Dermis blood vessel endothelial cell (primary cell): ENCODE measurements around the gene FCHO2. TPM values are rescaled to one million over a fixed set of nuclear protein-coding genes. Genes with fewer than 3 reads are reported as not detected.

ENCODE experiments used
- DNase-seq: peaks from one replicate; pipeline ENCODE4 v3.0.0; 2010
- total RNA-seq: library from RNA; depleted of rRNA; stranded (reverse); fragments of >200 nt; gene quantifications from 2 replicates; pipeline ENCODE4 v1.2.3, GENCODE V29; 2014

The FCHO2 gene
- total RNA-seq, 1 donor from 2014 or later = 26.2 TPM

DNA sequence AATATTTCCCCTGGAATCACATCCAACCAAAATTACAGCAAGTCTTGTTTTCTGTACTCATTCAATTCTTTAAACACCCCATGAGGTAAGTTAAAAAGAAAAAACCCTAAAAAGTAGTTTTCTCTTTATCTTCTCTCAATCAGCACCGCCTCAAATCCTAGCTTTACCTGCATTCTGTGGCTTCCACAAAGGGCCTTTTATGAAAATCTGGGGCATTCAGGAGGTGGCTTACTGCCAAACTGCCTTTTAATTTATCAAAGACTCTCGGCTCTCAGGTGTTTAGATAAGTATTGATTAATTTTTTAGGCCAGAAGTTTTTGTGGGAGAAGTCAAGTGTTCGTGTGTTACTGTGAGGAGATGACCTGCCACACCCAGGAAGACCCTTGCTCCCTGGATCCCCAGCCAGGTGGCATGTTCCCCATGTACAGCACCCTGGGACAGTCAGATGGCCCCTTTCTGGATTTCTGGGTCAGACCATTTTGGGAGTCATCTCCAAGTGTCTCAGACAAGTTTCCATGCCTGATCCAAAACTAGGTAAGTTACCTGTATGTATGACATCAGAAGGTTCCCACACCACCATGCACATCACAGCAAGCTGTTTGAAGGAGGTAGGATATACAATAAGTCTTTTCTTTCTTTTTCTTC, 158.3 kb downstream of the FCHO2 start:
- no peak for DNase-seq

DNA sequence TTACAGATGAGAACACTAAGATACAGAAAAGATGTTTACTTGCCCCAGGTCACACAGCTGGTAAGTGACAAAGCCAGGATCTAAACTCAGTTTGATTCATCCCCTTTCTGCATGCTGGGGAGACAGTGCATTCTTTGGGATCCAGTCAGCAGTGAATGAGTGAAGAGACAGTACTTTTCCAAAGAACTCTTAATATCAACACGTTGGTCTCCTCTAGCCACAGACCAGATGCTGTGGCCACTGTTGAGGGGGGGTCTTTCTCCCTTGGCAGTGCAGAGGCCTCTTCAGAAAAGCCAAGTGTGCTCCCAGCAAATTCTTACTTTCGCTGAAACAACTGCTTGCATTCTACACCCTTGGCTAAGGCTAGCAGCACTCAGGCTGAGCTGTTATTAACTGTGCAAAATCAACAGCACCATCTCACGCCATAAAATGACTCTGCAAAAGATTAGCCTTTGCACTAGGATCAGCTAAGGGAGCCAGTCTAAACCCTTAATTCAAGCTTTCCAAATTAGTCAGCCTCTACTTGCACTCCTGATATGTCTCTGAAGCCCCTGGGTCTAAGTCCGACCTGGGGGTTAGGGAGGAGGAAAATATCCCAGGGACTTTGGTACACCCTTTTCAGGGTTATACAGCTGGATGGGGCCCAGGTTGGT, 159.7 kb downstream of the FCHO2 start:
- no peak for DNase-seq

DNA sequence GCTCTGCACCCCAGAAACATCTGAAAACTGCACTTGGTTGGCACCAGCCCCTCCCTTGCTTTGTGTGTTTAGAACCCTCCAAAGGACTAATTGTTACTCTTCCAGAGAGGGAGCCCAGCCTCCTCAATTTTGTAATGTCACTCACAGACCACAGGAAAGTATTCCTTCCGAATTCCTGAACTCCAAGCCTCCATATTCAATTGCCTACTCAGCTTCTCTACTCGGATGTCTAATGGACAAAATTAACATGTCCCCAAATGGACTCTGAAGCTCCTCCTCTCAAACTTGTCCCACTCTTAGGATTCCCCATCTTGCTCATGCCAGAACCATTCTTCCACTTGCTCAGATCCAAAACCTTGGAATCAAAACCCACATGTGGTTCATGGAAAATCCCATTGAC, 160.7 kb downstream of the FCHO2 start:
- DNase-seq = no peak

DNA sequence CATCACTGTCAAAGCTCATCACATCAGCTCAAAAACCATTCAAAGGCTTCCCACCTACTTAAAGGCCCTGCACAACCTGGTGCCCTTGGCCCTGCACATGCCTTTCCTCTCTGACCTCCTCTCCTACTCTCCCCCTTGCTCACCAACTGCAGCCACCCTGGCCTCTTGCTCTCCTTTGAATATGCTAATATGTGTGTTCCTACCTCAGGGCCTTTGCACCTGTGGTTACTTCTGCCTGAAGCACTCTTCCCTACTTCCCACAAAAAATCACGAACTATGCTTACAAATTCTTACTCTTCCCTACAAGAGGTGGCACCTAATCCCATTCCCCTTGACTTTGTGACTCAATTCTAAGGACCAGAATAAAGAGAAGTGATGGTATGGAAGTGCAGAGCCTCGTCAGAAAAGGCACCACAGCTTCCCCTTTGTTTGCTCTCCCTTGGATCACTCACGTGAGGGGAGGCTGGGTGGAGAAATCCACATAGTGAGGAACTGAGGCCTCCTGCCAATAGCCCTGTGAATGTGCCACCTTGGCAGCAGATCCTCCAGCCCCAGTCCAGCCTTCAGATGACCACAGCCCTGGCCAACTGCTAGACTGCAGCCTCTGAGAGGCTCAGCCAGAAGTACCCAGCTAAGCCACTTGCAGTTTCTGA, 161.4 kb downstream of the FCHO2 start:
- DNase-seq = no peak

DNA sequence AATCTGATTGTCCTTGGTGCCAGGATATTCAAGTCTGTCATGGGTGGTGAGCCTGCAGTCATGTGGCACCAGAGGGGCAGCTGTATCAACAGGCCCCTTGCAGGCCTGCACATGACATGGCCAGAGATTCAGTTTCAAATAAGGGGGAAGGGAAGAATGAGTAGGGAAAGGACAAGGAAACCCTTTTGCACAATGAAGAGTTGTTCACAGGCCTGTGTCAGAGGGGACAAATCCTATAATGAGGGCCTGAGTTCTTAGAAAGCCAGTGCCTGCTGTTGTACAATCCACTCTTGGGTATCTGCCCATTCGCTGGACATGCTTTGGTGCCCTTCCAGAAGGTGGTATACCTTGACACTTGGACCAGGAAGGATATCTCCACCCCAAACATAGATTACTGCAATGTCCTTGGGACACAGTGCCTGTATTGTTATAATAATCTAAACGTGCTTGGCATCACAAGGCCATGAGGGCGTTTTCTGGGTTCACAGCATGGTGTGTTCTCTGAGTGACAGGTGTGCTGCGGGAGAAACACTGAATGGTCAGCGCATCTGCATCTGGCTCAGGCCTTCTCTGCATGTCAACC, 162.6 kb downstream of the FCHO2 start:
- DNase-seq = no peak

DNA sequence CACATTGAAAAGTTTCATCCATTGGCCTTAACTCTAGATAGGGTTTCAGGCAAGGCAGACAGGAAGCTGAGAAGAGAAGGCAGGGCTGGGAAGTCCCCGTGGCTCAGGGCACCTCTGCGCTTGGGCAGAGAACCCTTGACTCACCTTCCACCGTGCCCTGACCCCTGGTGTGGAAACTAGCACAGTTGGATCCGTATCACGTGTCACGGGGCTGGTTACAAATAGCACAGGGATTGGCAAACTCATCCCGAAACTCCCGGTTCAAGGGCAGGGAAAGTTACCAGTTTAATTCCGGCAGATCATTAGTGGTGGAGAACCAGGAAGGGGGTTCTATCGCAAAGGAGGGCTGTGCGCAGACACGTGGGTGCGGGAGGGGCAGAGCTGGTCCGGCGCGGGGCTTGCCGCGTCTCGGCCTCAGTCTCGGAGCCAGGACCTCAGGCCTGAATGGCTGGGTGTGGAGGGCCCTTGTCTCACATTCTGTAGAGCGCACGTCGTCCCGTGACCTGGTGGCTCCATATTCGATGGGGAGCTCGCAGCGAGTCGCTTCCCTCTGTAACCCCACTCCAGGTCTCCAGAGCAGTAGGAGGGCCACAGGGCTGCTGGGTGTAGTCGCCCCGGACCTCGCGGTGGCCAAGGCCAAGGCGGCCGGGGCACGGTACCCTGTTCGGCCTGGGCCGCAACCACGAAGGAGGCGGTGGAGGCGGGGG, 163.8 kb downstream of the FCHO2 start:
- peak; percentile 12 for DNase-seq

DNA sequence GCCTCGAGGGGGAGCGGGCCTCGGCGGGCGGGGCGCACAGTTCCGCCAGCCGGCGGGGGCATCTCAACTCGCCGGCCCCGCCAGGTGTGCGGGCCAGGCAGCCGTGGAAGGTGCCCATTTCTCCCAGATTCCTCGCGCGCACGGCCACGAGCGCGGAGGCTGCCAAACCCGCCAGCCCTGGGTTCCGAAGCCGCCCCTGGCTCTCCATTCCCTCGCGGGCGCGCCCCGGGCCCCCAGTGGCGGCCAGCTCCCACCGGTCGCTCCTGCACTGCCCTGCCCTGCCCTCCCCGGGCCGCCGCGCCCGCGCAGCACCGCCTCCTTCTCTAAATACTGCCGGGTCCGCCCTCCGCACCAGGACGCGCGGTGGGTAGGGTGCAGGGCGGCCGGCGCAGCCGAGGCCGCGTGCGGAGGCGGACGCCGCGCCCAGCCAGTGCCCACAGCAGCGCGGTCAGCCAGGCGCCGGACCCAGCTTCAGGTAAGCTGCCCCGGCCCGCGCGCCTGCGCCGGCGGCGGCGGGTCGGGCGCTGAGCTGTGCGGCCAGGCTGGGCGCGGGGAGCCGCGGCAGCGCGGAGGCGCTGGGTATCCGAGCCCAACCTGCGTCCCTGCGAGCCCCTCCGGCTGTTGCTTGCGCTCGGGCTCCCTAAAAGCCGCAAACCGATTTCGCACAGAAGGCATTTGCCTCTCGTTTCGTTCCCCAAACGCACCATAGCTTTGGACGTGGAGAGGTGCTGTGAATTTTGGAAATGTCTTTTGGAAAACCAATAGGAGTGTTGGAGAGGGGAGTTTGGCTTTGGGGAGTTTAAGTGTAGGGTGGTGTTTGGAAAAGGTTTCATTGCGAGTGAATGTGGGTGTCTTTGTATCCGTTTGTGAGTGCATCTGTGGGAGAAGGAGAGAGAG, 164.6 kb downstream of the FCHO2 start, which contains the start of gene TMEM171:
TSS of gene TMEM171 (plus strand) at position 354 of the 897 bp plus-strand sequence. CDS start 2,799 bp downstream, outside the sequence.
- DNase-seq = peak; percentile 57

DNA sequence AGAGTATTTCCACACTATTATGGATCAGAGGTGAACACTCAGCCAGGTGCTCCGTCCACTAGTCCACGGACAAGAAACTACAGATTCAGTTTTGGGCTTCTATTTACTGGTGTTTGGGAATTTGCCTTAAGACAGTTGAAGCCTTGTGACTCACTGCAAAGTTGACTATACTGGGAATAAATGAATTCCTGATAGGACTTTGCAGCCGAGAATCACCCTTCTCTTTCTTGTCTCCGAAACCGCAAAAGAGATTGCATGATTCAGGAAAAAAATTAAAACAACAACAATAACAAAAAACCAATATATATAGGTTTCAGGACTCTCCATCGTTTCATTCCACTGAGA, 165.2 kb downstream of the FCHO2 start:
- peak; percentile 7 for DNase-seq

DNA sequence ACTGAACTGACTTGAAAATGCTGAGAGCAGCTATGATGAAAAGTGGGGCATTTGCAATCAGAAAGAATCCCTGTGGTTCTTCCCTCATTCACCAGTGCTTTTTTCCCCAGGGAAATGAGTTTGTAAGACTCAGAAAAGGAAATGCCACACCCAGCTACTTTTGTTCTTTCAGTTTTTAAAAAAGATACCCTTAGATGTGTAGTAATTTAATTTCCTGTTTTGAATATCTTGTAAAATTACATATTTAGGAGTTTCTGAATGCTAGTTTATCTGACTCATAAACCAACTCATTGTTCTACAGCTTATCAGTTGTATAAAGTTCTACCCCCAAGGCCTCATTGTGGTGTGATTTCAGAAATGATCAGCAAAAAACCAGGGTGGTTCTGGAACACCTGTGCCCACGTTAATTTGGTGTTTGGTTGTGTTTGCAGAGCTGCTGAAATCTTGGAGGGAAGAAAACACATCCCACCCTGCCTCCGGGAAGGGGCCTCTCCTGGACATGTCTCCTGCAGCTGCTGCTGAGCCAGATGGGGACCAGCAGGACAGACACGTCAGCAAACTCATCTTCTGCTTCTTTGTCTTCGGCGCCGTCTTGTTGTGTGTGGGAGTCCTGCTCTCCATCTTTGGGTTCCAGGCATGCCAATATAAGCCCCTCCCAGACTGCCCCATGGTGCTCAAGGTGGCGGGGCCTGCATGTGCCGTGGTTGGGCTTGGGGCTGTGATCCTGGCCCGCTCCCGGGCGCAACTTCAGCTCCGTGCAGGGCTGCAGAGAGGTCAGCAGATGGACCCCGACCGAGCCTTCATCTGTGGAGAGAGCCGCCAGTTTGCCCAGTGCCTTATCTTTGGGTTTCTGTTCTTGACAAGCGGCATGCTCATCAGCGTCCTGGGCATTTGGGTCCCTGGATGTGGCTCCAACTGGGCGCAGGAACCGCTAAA, 167.3 kb downstream of the FCHO2 start:
- DNase-seq = peak; percentile 59

DNA sequence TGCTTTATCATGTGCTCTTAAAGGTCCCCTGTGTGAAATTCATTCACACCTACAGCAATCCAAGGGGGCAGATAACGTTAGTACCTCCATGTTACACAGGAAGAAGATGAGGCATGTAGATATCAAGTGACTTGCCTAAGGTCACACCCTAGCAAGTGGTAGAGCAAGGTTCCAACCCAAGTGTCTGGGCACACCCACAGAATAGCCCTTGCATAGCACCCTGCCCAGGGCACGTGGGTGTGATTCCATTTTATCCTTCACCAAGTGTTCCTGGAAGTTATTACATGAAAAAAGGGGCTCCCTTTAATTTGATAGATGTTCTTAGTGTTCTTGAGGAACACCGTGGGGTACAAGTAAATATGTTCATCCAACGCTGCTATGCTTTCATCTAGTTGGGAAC, 169.4 kb downstream of the FCHO2 start:
- no peak for DNase-seq

DNA sequence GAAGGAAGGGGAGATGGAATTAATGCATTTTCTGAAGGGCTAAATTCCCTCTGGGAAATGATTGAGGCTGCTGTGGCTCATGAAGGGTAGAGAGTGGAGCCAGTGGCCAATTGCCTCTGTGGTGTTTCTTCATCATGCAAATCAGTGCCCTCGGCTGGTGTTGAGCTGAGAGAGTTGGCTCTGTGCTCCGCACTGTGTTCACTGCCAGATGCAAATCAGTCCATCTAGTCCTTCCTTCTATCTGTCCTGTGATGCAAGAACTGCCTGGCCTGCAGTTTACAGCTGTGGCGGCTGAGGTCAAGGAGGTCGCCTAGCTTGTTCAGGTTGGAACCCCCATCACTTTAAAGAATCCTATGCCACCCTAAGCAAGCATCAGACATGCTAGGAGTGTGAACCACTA, 170.5 kb downstream of the FCHO2 start:
- no peak for DNase-seq

DNA sequence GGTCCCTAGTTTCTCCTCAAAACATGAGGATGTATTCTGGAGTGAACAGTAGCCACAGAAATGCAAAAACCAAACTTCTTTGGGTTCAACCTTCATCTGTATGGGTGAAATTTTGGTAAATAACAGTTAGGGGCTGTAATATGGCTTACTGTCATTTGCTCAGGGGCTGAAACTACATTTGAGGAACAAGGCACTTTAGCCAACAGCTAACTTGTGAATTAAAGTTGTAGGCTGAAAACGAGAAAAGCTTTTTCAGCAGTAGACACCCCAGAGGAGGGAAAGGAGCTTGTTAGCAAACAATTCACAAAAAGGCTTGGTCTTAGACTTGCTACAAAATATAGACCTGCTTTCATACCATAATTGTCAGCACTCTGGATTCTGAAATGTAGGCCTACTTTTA, 171.1 kb downstream of the FCHO2 start:
- no peak for DNase-seq

DNA sequence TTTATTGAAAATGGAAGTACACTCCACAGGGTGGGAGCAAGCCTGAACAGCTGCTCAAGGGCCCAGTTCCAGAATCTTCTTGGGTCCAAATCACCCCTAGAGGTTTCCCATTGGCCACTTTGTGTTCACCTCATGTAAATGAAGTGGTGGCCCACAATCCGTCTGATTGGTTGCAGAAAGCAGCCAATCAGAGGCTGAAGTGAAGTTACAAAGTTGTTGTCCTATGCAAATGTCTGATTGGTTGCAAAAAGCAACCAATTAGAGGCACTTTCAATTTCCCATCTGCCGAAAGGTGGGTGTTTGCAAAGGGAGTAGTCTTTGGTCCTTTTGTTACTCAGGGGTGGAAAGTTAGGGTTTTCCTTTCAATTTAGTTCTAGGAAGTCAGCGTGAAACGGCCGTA, 173.3 kb downstream of the FCHO2 start:
- DNase-seq = no peak

DNA sequence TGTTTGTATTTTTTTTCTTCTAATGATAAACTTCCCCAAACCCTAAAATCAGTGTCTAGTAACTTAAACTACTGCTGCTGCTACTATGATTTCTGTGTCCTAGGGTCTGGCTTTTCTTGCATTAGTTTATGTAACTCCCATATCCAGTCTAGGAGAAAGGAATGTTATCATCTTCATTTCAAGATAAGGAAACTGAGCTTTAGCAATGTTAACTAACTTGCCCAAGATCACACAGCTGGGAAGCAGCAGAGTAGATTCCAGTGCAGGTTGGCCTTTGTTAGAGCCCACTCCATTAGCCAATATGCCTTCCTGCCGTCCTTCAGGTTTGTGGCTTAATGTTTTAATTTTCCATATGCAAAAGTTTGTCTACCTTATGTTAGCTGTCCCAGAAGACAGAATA, 175.0 kb downstream of the FCHO2 start:
- no peak for DNase-seq

DNA sequence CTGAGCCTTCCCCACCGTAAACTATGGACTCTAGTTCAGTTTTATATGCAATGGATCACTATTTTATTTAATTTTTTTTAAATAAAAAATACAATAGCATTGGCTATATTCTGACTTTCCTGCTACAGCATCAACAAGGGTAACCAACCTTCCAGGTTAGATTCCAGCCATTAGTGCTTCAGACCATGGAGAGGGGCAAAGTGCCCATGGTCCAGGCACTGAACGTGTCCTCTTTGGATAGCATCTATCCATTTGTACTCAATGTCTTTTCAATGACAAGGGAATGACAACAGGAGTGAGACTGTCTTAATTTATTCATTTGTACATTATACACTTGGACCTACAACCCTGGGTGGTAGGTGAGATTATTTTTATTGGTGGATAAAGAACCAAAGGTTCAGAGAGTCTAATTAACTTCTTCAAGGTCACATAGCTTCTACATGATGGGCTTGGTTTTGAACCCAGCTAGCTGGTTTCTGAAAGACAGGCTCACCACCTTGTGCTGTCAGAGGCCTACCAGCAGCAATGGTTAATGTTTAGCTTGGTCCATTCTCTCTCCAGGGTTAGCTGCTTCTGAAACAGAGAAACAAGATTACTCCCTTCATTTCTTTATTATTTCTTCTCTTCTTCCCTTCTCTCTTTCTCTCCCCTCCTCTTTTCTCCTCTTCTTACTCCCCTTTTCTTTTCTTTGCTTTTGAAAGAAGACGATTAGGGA, 176.0 kb downstream of the FCHO2 start:
- no peak for DNase-seq

DNA sequence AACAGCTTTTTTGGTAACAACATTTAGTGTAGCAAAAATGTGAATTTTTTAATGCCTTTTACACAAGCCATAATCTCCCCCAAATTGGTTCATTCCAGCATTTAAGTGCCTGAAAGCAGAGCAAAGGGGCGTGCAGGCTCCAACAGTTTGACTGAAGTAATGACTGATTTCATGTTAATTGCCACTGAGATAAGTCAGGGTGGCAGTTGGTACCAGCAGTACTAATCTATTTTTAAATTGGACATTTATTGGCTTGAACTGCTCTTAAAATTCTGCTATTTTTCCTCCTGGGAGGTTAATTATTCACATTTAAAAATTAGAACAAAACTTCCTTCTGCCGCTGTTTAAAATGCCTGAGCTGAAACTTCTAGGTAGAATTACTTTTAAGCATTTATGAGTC, 176.9 kb downstream of the FCHO2 start:
- no peak for DNase-seq

DNA sequence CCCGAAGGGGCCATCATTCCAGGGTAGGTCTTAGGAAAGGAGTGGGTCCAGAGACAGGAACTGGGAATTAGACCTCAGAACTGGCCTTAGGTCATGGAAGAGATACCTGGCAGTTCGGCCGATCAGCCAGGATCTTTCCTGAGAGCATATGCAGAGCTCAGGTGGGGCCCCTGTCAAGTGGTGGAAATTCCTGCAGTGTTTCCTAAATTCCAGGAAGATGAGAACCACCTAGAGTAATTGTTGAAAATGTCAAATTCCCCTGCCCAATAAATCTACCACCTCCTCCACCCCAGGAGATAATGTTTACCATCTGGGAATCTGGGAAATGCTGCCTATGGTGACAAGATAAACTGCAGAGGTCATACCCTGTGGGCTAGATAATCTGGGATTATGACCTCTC, 179.2 kb downstream of the FCHO2 start:
- no peak for DNase-seq

DNA sequence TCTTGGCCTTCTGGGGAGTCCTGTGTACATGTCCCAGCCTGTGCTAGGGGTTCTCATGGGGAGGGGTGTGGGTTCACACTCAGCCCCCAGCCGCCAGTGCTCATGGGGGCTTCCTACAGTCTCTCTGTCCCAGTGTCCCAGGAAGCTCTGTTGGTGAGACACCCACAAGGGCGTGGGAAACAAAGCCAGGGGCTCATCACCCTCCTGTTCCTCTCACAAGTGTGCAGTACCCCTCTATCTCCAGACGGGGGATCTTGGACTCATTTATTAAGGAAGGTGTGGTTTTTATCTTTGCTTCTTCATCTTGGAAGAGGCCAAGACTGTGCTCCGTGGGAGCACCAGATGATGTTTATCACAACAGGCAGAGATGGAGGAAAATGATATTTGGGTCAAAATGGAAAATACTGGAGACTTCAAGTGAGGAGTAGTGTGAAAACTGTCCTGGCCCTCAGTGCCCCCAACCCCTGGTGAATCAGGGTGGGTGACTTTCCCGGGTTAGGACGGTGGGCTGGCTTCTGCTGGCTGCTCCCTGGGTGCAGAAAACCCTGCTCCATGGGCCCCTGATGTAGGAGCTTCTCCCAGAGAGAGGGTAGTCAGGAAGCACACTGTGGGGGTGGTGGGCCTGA, 179.7 kb downstream of the FCHO2 start:
- peak; percentile 62 for DNase-seq

DNA sequence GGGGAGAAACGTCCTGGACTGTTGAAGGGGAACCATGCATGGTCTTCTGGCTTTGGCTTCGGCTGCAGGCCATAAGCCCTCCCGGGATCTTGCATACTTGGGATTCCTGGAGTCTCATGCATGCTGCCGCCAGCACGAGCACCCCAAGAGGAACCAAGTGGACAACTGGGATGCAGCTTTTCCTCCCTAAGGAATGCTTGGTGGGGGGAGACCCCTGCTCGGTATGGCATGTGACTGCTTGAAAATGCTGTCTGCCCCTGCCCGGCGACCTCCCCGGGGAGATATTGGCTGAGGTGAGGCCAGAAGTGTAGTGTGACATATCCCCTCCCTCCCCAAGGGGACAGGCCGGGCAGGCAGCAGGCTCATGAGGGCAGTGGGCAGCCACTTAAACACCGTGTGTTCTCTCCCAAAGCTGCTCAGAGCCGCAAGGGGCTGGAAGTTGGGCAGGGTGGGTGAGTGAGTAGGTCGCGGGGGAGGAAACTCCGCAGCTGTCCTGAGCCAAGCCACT, 180.3 kb downstream of the FCHO2 start:
- peak; percentile 10 for DNase-seq
